ENCODE data around the gene AOPEP.

The AOPEP gene

DNA sequence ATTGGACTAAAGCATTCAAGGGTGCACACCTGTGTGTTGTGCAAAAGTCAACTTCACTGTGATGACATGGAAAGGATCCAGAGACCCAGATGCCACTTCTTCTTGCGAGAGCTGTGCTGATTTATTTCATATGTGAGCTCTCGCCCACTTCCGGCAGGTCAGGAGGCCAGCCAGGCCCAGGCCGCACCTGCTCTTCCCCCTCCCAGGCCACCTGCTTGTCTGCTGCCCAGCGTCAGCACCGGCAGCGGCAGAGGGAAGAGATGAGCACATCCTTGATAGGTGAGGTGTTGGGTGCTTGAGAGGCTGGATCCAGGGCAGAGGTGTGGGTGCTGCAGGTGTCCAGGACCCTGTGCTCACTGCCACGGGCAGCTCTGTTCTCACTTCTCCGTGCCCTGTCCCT is 348.1 kb downstream of the AOPEP start:
- no peak for DNase-seq (ENCODE audit: extremely low read depth, low read depth)
- TF ChIP-seq, protein P1, sequence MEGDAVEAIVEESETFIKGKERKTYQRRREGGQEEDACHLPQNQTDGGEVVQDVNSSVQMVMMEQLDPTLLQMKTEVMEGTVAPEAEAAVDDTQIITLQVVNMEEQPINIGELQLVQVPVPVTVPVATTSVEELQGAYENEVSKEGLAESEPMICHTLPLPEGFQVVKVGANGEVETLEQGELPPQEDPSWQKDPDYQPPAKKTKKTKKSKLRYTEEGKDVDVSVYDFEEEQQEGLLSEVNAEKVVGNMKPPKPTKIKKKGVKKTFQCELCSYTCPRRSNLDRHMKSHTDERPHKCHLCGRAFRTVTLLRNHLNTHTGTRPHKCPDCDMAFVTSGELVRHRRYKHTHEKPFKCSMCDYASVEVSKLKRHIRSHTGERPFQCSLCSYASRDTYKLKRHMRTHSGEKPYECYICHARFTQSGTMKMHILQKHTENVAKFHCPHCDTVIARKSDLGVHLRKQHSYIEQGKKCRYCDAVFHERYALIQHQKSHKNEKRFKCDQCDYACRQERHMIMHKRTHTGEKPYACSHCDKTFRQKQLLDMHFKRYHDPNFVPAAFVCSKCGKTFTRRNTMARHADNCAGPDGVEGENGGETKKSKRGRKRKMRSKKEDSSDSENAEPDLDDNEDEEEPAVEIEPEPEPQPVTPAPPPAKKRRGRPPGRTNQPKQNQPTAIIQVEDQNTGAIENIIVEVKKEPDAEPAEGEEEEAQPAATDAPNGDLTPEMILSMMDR (IDR thresholded peaks at IDR 0.05; ENCODE audit: low read depth, low read length, missing control alignments), result no peak
- no peak overlapping the region for H3K4me3 ChIP-seq (replicated peaks; ENCODE audit: low read depth, low read length)

DNA sequence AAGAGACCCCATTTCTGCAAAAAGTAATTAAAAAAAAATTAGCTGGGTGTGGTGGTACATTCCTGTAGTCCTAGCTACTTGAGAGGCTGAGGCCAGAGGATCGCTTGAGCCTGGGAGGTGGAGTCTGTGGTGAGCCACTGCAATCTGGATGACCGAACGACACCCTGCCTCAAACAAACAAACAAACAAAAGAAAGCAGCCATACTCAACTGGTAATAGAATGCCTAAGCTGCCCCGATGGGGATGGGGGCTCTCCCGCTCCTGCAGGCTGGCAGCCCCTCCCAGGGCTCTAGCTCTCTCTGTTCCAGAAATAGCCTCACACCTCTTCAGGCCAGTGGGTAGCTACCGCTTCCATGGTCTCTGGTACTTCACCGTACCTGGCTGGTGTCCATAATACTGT is 349.2 kb downstream of the AOPEP start:
- TF ChIP-seq, protein P1 (IDR thresholded peaks at IDR 0.05; ENCODE audit: low read depth, low read length, missing control alignments), result no peak

DNA sequence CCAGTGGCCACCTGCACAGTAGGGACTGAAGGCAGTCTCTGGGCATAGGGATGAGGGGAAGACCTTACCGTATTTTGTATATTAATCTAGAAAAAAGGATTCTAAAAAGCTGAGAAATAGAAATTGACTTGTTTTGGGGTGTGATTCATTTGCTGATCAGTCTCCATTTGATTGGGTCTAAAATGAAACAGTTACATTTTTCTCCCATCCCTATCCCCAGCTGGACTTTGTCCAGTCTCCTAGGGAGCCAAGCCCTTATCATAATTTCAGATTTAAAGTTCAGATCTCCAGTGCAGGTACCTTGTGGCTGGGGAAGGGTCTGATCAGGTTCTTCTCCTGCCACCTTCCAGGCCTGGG is 350.2 kb downstream of the AOPEP start:
- no peak for DNase-seq (ENCODE audit: extremely low read depth, low read depth)
- no peak overlapping the region for H3K4me3 ChIP-seq (replicated peaks; ENCODE audit: low read depth, low read length)
- TF ChIP-seq, protein P1 (IDR thresholded peaks at IDR 0.05; ENCODE audit: low read depth, low read length, missing control alignments), result no peak

More for the DNA sequence above, 349.2 kb downstream of the AOPEP start:
- DNase-seq (ENCODE audit: extremely low read depth, low read depth), result no peak
- no peak overlapping the region for H3K4me3 ChIP-seq (replicated peaks; ENCODE audit: low read depth, low read length)

DNA sequence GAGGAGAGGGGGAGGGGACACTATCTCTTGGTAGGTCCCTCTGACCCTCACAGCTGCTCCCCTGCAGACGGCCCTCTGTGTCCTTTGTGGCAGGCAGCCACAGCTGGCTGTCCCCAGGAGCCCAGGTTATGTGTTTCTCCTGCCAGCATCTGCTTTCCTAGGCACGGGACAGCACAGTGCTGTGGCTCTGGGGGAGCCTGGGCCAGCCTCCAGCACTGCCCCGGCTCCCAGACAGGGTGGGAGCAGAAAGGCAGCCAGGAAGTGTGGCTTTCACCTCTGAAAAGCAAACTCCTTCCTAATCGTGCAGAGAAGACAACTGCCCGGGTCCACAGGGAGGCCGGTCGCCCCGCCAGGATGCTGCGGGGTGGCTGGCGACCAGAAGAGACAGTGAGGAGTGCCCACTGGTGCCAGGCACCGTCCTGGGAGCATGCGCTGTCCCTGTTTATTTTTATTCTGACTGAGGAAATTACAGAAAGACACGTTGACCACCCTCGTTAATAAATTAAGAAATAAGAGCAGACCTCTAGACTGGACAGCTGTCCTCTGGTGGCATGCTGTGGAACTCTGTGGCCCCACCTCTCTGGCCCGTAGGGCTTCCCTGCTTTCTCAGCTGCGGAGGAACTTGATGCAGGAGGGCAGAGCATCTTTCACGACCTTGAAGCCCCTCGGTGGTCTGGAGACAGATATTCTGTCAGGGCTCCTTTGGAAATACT is 350.7 kb downstream of the AOPEP start:
- TF ChIP-seq, protein P1 (IDR thresholded peaks at IDR 0.05; ENCODE audit: low read depth, low read length, missing control alignments), result no peak
- no peak overlapping the region for H3K4me3 ChIP-seq (replicated peaks; ENCODE audit: low read depth, low read length)
- DNase-seq (ENCODE audit: extremely low read depth, low read depth), result no peak

DNA sequence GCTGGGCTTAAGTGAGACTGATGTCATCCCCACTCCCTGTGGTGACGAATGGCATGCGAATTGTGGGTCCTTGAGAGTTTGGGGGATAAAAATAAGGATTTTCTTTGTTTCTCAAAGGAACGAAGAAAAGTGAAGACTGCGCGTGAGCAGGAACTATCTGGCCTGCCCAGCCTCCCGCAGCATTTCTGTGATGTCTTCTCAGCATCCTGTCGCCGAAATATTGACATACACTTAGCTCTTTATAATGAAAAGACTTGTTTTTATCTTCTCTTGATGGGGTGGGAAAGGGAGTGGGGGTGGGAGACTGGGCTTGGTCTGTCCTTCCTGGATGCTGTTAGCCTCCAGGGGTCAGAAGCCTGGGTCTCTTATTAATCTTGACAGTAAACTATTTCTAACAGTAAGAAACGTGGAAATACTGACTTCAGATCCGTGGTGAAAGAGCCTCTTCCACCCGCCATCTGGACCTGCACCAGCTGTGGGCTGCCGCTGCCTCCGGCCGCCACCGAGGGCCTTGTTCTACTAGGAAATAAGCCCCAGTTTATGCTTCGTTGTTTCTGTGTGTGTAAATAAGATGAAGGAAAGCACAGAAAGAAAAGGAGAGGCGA is 351.4 kb downstream of the AOPEP start:
- no peak overlapping the region for H3K4me3 ChIP-seq (replicated peaks; ENCODE audit: low read depth, low read length)
- TF ChIP-seq, protein P1 (IDR thresholded peaks at IDR 0.05; ENCODE audit: low read depth, low read length, missing control alignments), result no peak
- no peak for DNase-seq (ENCODE audit: extremely low read depth, low read depth)

DNA sequence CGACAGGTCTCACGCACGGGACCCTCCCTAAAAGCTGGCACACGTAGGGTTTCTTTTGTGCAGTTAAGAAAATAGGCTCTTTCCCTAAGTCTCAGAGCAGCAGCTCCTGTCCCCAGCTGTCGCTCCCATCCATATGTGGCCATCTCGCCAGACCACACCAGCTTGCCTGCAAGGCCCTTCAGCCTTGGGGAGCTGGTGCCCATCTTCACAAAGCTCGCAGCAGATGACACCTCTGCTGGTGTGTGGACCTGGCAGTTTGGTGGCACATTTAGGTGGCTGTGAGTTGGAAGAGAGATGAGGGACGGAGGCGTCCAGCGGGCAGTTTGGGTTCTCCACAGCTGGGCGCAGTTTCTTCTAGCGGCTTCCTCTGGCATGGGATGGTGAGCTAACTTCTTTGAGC is 352.0 kb downstream of the AOPEP start:
- no peak for DNase-seq (ENCODE audit: extremely low read depth, low read depth)
- H3K4me3 ChIP-seq (replicated peaks; ENCODE audit: low read depth, low read length), result no peak overlapping the region
- TF ChIP-seq, protein P1 (IDR thresholded peaks at IDR 0.05; ENCODE audit: low read depth, low read length, missing control alignments), result no peak

All from HFF-Myc (cell line).